GM18507 (cell line): ENCODE results near the gene PLXNA2.

Source experiments
- DNase-seq: peaks from one replicate; pipeline ENCODE4 v3.0.0; 2011; ENCODE audit warnings: low read depth; ENCODE audit not compliant: insufficient read length; ENCODE audit errors: extremely low spot score
- FAIRE-seq: peaks from 2 replicates; lab custom pipeline; 2011; peaks lifted over from hg19 to GRCh38; lab: Jason Lieb, UNC

The PLXNA2 gene

DNA sequence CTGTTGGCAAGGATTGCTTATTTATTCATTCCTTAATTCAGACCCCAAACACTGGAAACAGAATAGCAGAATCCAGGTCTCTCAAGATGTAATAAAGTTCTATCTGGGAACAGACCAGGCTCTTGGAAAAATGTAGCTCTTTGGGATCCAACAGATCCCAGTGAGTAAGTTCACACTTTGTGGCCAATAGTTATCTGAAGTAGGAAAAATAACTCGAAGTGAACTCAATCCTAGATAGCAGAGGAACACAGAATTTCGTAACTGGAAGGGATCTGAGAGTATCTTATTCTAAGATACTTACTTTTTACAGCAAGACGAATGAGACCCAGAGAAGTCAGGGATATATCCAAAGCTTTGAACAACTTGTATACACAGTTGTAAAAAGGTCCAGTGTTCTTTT is 182.6 kb downstream of the PLXNA2 start:
- FAIRE-seq, result no peak
- no peak for DNase-seq

- DNase-seq, result no peak
- no peak for FAIRE-seq
These were observed 183.1 kb downstream of the PLXNA2 start for GRCh38 chr1:208061118-208061517.

- no peak for DNase-seq
- no peak for FAIRE-seq
These were observed 183.8 kb downstream of the PLXNA2 start for GRCh38 chr1:208060215-208060869.

DNA sequence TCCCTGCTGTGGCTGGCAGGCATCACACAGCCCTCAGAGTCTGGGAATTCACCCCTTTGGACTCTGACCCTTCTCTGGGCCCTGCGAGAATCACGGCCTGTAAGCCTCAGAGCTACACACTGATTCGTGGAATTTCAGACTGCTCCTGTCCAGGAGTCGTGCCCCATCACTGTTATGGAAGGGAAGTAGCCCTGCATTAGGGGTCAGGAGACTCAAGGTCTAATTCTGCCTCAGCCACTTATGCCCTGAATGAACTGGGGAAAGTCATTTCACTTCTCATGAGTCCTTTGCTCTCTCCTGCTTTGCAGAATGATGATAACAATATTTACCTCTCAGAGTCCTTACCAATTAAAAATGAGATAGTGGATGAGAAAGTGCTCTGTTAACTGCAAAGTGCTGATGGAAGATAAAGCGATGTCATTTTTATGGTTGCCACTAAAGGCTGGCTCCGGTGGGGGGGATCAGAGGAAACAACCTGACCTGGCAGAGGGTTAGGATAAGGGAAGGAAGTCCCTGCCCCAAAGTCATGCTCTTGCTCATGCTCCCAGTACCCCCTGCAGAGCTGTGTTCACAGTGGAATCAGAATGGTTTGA is 184.7 kb downstream of the PLXNA2 start:
- FAIRE-seq (no peak), DNase-seq (no peak)

DNA sequence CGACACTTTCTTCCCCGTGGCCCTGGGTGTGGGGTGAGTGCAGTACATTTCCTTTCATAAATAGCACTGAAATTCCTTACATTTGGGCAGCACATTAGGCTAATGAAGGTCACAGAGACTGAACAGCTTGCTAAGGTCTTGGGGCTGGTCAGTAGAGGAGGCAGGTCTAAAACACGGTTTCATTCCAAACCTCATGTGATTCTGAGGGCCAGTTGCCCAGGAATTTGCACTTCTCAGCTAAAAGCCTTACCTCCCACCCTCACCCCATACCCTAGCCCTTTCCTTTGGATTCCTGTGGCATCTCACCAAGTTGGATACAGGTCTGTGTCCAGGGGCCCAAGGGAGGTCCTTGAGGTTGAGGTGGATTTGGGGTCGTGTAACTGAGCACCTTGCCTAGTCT is 185.4 kb downstream of the PLXNA2 start:
- FAIRE-seq, result no peak
- DNase-seq, result no peak

DNA sequence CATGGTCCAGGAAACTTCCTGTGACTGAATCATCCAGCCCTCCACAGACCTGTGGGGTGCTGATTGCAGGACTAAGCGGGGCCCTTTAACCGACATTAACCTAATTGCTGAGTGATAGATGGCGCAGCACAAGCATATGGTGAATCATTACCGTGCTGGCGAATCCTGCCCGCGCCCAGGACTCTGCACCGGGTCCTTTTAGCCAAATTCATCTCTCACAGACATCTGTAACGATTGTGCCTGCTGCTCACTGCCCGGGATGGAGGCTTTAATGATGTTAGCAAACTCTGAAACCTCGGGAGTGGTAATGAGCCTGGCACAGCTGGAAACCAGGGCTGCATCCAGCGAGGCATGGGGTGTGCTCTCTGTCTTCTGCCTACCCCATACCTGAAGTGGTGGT is 185.9 kb downstream of the PLXNA2 start:
- FAIRE-seq (no peak), DNase-seq (no peak)

DNA sequence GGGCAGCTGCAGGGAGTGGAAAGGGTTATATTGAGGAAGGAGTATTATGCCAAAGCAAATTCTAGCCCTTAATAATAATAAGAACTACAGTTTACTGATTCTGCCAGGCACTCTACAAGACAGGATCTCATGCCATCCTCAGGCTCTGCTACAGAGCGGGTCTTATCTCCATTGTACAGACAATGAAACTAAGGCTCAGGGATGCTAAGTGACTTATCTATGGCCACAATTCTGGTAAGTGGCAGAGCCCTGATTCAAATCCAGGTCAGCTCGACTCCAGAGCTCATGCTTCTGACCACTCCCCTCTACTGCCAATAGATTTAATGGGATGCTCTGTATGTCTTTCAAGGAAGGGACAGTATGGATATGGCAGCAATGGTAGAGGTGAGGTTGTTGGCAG is 187.1 kb downstream of the PLXNA2 start:
- no peak for FAIRE-seq
- DNase-seq, result no peak

- FAIRE-seq, result no peak
- no peak for DNase-seq
These were observed 188.6 kb downstream of the PLXNA2 start for GRCh38 chr1:208055535-208055934.

- FAIRE-seq (no peak), DNase-seq (no peak)
These were observed 189.2 kb downstream of the PLXNA2 start for GRCh38 chr1:208054911-208055379.

DNA sequence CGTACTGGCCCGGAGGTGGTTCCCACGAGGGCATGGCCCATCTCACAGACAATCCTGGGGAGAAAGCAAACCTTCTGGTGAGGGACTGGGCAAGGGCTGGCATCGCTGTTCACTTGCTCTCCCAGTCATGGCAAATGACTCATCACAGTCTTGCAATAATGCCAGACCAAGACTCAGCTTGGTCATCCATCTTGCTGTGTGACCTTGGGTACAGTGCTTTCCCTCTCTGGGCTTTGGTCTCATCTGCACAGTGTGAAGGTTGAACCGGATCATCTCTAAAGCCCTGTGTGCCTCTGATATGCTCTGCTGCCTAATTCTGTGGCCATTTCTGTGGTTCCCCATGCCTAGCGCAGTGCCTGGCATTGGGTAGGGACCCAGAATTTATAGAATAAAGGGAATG is 189.7 kb downstream of the PLXNA2 start:
- DNase-seq, result no peak
- no peak for FAIRE-seq

DNA sequence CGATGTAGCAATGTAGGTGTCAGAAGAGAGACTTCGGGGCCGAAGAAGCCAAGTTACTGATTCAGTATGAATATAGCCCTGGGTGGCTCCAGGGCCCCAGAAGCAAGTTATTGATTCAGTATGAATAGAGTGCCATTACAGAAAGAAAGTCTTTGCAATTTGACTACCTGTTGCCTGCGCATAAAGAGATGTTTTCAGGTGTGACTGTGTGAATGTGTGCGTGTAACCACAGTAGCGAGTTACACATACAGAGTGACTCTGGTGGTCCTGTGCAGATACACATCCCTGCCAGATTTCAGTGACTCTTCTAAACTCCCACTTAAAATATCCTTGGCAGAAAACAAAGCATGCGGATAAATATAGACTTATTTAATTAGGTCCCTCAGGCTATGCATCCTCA is 190.5 kb downstream of the PLXNA2 start:
- no peak for DNase-seq
- no peak for FAIRE-seq

GRCh38 chr1:208052926-208053407 is 191.2 kb downstream of the PLXNA2 start:
- DNase-seq (no peak), FAIRE-seq (no peak)

- DNase-seq, result no peak
- FAIRE-seq, result no peak
These were observed 192.0 kb downstream of the PLXNA2 start for GRCh38 chr1:208052135-208052534.

- DNase-seq (no peak), FAIRE-seq (no peak)
These were observed 192.5 kb downstream of the PLXNA2 start for GRCh38 chr1:208051651-208052050.

- FAIRE-seq (no peak), DNase-seq (no peak)
These were observed 195.3 kb downstream of the PLXNA2 start for GRCh38 chr1:208048904-208049303.

GRCh38 chr1:208047975-208048374 is 196.2 kb downstream of the PLXNA2 start:
- FAIRE-seq (no peak), DNase-seq (no peak)

- FAIRE-seq, result no peak
These were observed 196.7 kb downstream of the PLXNA2 start for GRCh38 chr1:208047476-208047934.

DNA sequence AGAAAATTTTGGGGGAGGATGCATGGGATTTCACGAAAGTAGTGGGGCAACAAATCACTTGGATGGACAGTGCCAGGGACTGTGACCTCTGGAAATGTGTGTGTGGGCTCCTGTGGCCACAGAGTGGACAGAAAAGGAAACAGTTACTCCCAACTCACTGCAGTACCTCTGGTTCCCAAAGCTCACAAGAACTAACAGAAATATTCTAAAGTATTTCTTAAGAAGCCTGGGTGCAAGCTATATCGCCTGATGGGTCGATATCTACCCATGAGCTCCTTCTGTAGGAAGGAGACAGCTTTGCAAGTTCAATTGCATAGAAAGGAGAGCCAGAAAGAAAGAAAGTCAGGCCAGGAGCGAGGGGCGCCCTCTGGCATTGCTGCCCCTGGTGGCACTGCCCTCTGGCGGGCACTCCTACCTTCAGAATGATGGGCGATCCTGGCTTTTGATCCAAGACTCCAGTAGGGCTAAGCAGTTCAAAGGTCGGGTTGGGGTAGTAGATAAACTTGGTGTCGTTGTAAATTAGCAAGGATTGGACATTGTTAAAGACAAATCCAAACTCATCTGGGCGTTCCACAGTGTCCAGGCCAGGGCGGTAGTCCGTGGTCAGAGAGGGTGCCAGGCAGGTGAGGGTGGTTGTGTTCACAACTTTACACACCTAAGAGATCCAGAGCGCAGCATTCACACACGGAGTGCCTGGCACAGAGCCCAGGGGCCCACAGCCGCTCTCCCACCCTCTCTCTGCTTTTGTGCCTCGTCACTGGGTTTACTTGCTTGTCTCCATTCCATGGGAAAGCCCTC is 198.5 kb downstream of the PLXNA2 start:
- DNase-seq (no peak), FAIRE-seq (no peak)

More at GRCh38 chr1:208047476-208047934, 196.7 kb downstream of the PLXNA2 start:
- no peak for DNase-seq

GRCh38 chr1:208044589-208045462 is 199.4 kb downstream of the PLXNA2 start:
- DNase-seq, result no peak
- no peak for FAIRE-seq
